ENCODE measurements around the gene RRM2.

Gene RRM2

GRCh38 chr2:10079870-10080535 lies 42.5 kb upstream of the RRM2 start, which contains the start of gene CYS1:
CYS1 (minus strand) TSS chr2:10080411; CDS start chr2:10080223, 188 bp downstream.
- no CpG with 5 or more reads among the region's 98 CpGs for WGBS (ENCODE audit: insufficient coverage, insufficient read length)
- Histone ChIP-seq H3K4me3 (ENCODE audit: low read length) (peak within 1 kb of the TSS; percentile 80), H3K4me1 (ENCODE audit: control insufficient read depth, insufficient read depth, low read length) (peaks cover 2% of the 10 kb centered on the region; the same call in 1 of the 2 replicates), H3K36me3 (ENCODE audit: control insufficient read depth, insufficient read depth, low read length) (no peaks in the 10 kb centered on the region), H3K9me3 (ENCODE audit: control insufficient read depth, insufficient read depth, low read length) (no peaks in the 10 kb centered on the region), H3K27ac (ENCODE audit: low read length) (no peak within 1 kb of the TSS), H3K27me3 (ENCODE audit: control insufficient read depth, insufficient read depth, low read length) (peaks cover 13% of the 10 kb centered on the region; the same call in 1 of the 2 replicates)
- DNase-seq (ENCODE audit: low read depth, low spot score): no peak

GRCh38 chr2:10080536-10081304 lies 41.8 kb upstream of the RRM2 start:
- H3K27me3 ChIP-seq (ENCODE audit: control insufficient read depth, insufficient read depth, low read length): peaks cover 13% of the 10 kb centered on the region; the same call in 1 of the 2 replicates
- no peak for DNase-seq (ENCODE audit: low read depth, low spot score)

GRCh38 chr2:10083046-10083445 lies 39.5 kb upstream of the RRM2 start:
- H3K27me3 ChIP-seq (ENCODE audit: control insufficient read depth, insufficient read depth, low read length): peaks cover 12% of the 10 kb centered on the region; the same call in 1 of the 2 replicates
- H3K27ac ChIP-seq (ENCODE audit: low read length): no peak overlapping the region
- no peak for DNase-seq (ENCODE audit: low read depth, low spot score)
- H3K4me3 ChIP-seq (ENCODE audit: low read length): no peak overlapping the region
- no peaks in the 10 kb centered on the region for H3K36me3 ChIP-seq (ENCODE audit: control insufficient read depth, insufficient read depth, low read length)
- H3K4me1 ChIP-seq (ENCODE audit: control insufficient read depth, insufficient read depth, low read length): peaks cover 2% of the 10 kb centered on the region; the same call in 1 of the 2 replicates
- H3K9me3 ChIP-seq (ENCODE audit: control insufficient read depth, insufficient read depth, low read length): no peaks in the 10 kb centered on the region
- no CpG with 5 or more reads among the region's 5 CpGs for WGBS (ENCODE audit: insufficient coverage, insufficient read length)

More at GRCh38 chr2:10080536-10081304, 41.8 kb upstream of the RRM2 start:
- H3K9me3 ChIP-seq (ENCODE audit: control insufficient read depth, insufficient read depth, low read length): no peaks in the 10 kb centered on the region
- no peaks in the 10 kb centered on the region for H3K36me3 ChIP-seq (ENCODE audit: control insufficient read depth, insufficient read depth, low read length)
- H3K27ac ChIP-seq (ENCODE audit: low read length): no peak overlapping the region
- no CpG with 5 or more reads among the region's 45 CpGs for WGBS (ENCODE audit: insufficient coverage, insufficient read length)
- peak overlapping the region; percentile 80; the same call in 1 of the 2 replicates for H3K4me3 ChIP-seq (ENCODE audit: low read length)
- peaks cover 2% of the 10 kb centered on the region; the same call in 1 of the 2 replicates for H3K4me1 ChIP-seq (ENCODE audit: control insufficient read depth, insufficient read depth, low read length)

- peaks cover 5% of the 10 kb centered on the region; the same call in 1 of the 2 replicates for H3K27me3 ChIP-seq (ENCODE audit: control insufficient read depth, insufficient read depth, low read length)
- DNase-seq (ENCODE audit: low read depth, low spot score): no peak
- H3K4me1 ChIP-seq (ENCODE audit: control insufficient read depth, insufficient read depth, low read length): peaks cover 2% of the 10 kb centered on the region; the same call in 1 of the 2 replicates
- H3K9me3 ChIP-seq (ENCODE audit: control insufficient read depth, insufficient read depth, low read length): no peaks in the 10 kb centered on the region
- H3K4me3 ChIP-seq (ENCODE audit: low read length): no peak overlapping the region
- H3K27ac ChIP-seq (ENCODE audit: low read length): no peak overlapping the region
- H3K36me3 ChIP-seq (ENCODE audit: control insufficient read depth, insufficient read depth, low read length): no peaks in the 10 kb centered on the region
- WGBS (ENCODE audit: insufficient coverage, insufficient read length): no CpG with 5 or more reads among the region's 13 CpGs
Measured at GRCh38 chr2:10083692-10084211, 38.8 kb upstream of the RRM2 start.

DNA sequence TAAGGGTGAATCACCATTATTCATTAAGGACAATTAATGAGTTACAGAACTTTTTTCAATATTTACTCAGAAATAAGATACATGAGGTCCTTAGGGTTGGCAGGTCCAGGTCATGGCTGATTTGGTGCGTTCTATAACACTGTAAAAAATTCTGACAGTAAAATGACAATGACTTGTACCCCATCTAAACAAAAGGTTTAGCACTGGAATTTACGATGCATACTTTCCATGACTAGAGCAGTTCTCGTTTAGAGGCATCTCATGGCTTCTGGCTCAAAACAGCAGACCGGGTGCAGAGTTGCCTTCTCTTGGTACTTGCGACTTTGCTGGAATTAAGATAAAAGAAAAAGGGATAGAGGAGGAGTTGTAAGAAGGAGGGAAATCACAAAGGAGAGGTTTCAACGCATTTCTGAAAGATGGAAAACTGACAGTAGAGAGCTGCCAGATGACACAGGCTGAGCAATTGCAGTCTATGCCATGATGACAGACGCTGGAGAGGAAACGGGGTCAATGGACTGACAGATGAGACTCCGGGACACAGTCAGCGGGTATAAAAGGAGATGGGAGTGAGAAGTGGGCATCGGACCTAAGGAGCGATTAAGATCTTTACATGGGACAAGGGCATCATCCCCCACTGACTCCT lies 38.2 kb upstream of the RRM2 start:
- no peaks in the 10 kb centered on the region for H3K36me3 ChIP-seq (ENCODE audit: control insufficient read depth, insufficient read depth, low read length)
- DNase-seq (ENCODE audit: low read depth, low spot score): no peak
- H3K27me3 ChIP-seq (ENCODE audit: control insufficient read depth, insufficient read depth, low read length): peaks cover 5% of the 10 kb centered on the region; the same call in 1 of the 2 replicates
- 100% methylated on average over 1 of the region's 12 CpGs for WGBS (ENCODE audit: insufficient coverage, insufficient read length)
- no peaks in the 10 kb centered on the region for H3K9me3 ChIP-seq (ENCODE audit: control insufficient read depth, insufficient read depth, low read length)
- no peak overlapping the region for H3K4me3 ChIP-seq (ENCODE audit: low read length)
- peaks cover 2% of the 10 kb centered on the region; the same call in 1 of the 2 replicates for H3K4me1 ChIP-seq (ENCODE audit: control insufficient read depth, insufficient read depth, low read length)
- H3K27ac ChIP-seq (ENCODE audit: low read length): no peak overlapping the region

DNA sequence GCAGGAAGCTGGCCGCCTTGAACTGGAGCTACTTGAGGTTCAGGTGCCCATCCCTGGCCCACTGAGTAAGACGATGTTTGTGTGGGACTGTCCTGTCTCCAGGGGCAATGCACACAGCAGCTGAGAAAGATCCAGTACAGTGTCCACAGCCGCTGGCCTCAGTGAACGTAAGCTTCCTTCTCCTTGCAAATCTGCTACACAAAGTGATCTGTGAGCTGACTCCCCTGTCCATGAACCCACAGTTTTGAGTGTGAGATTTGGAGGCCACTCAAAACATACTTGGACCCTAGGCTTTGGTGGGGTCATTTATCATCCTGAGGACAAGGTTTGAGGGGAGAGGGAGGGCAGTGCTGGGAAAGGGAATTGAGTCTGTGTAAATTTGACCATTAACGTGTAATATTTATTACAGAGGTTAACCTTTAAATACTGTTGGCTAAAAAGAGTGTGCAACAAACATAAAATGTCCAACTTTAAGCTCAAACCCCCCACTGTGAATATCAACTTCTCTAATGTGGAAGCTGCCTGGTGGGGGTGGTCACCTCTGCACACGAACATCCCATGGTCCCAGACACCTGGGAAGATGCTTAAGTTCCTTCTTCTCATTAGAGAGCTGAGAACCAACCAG lies 37.4 kb upstream of the RRM2 start:
- no peak for DNase-seq (ENCODE audit: low read depth, low spot score)
- Histone ChIP-seq H3K9me3 (ENCODE audit: control insufficient read depth, insufficient read depth, low read length) (no peaks in the 10 kb centered on the region), H3K4me1 (ENCODE audit: control insufficient read depth, insufficient read depth, low read length) (peaks cover 2% of the 10 kb centered on the region; the same call in 1 of the 2 replicates), H3K27me3 (ENCODE audit: control insufficient read depth, insufficient read depth, low read length) (peaks cover 5% of the 10 kb centered on the region; the same call in 1 of the 2 replicates), H3K36me3 (ENCODE audit: control insufficient read depth, insufficient read depth, low read length) (no peaks in the 10 kb centered on the region), H3K4me3 (ENCODE audit: low read length) (no peak overlapping the region), H3K27ac (ENCODE audit: low read length) (no peak overlapping the region)
- no CpG with 5 or more reads among the region's 6 CpGs for WGBS (ENCODE audit: insufficient coverage, insufficient read length)

DNA sequence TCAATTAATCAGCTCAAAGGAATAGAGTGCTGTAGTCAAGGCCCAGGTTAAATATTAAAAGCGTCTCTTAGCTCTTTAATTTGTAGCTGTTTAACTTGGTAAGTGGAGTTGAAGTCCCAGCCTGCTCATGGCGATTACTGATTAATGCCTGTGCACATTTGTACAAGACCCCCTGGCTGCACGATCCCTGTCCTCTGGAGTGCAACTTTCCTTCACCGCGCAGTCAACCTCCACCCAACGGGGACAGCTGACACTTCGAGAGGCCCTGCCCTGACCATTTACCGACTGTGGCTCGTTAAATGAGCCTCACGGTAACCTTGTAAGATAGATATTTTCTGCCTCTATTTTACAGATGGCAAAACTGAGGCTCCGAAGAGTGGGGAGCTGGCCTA lies 36.9 kb upstream of the RRM2 start:
- no CpG with 5 or more reads among the region's 11 CpGs for WGBS (ENCODE audit: insufficient coverage, insufficient read length)
- Histone ChIP-seq H3K27ac (ENCODE audit: low read length) (no peak overlapping the region), H3K27me3 (ENCODE audit: control insufficient read depth, insufficient read depth, low read length) (peaks cover 5% of the 10 kb centered on the region; the same call in 1 of the 2 replicates)

GRCh38 chr2:10086950-10087349 lies 35.6 kb upstream of the RRM2 start:
- Histone ChIP-seq H3K27ac (ENCODE audit: low read length) (no peak overlapping the region), H3K4me3 (ENCODE audit: low read length) (no peak overlapping the region), H3K9me3 (ENCODE audit: control insufficient read depth, insufficient read depth, low read length) (no peaks in the 10 kb centered on the region), H3K27me3 (ENCODE audit: control insufficient read depth, insufficient read depth, low read length) (no peaks in the 10 kb centered on the region), H3K36me3 (ENCODE audit: control insufficient read depth, insufficient read depth, low read length) (no peaks in the 10 kb centered on the region), H3K4me1 (ENCODE audit: control insufficient read depth, insufficient read depth, low read length) (no peaks in the 10 kb centered on the region)
- DNase-seq (ENCODE audit: low read depth, low spot score): no peak
- WGBS (ENCODE audit: insufficient coverage, insufficient read length): no CpG with 5 or more reads among the region's 4 CpGs

More for the DNA sequence above, 36.9 kb upstream of the RRM2 start:
- no peak for DNase-seq (ENCODE audit: low read depth, low spot score)
- H3K4me3 ChIP-seq (ENCODE audit: low read length): no peak overlapping the region
- no peaks in the 10 kb centered on the region for H3K36me3 ChIP-seq (ENCODE audit: control insufficient read depth, insufficient read depth, low read length)
- H3K4me1 ChIP-seq (ENCODE audit: control insufficient read depth, insufficient read depth, low read length): peaks cover under 1% of the 10 kb centered on the region; the same call in 1 of the 2 replicates
- no peaks in the 10 kb centered on the region for H3K9me3 ChIP-seq (ENCODE audit: control insufficient read depth, insufficient read depth, low read length)

DNA sequence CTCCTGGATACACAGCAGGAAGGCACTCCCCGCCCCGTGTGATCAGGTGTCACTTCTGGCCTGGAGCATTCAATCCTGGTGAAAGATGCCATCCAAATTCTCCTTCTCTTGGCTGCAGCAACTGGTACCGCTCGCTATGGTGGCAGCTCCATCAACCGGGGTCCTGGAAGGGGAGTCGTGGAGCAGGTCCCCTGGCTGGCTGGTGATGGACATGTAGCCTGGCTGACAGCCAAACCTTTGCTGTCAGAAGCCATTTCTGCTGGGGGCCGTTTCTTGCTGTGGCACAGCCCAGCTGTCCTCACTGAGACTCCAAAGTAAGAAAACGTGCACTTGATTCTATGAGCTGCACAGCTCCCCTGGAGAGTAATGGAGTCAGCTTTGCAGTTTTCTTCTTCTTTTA lies 35.2 kb upstream of the RRM2 start:
- no CpG with 5 or more reads among the region's 8 CpGs for WGBS (ENCODE audit: insufficient coverage, insufficient read length)
- H3K4me1 ChIP-seq (ENCODE audit: control insufficient read depth, insufficient read depth, low read length): no peaks in the 10 kb centered on the region
- no peaks in the 10 kb centered on the region for H3K9me3 ChIP-seq (ENCODE audit: control insufficient read depth, insufficient read depth, low read length)
- H3K27ac ChIP-seq (ENCODE audit: low read length): no peak overlapping the region
- H3K36me3 ChIP-seq (ENCODE audit: control insufficient read depth, insufficient read depth, low read length): no peaks in the 10 kb centered on the region
- no peaks in the 10 kb centered on the region for H3K27me3 ChIP-seq (ENCODE audit: control insufficient read depth, insufficient read depth, low read length)
- no peak for DNase-seq (ENCODE audit: low read depth, low spot score)
- no peak overlapping the region for H3K4me3 ChIP-seq (ENCODE audit: low read length)

Measured in iPS DF 6.9 (cell line).